Stimulated activated CD8-positive, alpha-beta memory T cell treated with anti-CD3 and anti-CD28 coated beads, Interleukin-15, amount 100 ng/mL, for 4 hours (primary cell): Measurements from ENCODE around the gene FLOT1.

Experiments
- DNase-seq, 2 donors: peaks; one replicate each; pipeline ENCODE4 v3.0.0-alpha.2; 2020; ENCODE audit warnings: low read depth in 2 of 2

Gene FLOT1

DNA sequence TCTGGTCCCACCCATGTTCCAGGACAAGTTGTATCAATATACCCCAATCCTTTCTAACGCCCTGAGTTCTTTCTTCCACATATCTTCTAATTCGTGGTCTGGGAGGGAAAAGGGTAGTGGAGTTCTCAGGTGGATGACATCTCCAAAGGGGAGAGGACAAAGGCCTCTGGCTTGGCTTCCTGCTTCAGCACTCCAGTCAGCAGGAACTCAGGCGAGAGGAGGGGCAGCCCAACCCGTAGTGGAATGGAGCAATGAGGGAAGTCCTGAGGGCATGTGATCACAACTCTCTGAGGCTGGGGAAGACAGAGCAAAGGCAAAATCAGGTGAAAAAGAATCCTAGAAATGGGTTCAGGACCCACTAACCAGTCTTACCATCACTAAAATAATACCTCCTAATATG lies 42.1 kb downstream of the FLOT1 start:
- no peak for DNase-seq

DNA sequence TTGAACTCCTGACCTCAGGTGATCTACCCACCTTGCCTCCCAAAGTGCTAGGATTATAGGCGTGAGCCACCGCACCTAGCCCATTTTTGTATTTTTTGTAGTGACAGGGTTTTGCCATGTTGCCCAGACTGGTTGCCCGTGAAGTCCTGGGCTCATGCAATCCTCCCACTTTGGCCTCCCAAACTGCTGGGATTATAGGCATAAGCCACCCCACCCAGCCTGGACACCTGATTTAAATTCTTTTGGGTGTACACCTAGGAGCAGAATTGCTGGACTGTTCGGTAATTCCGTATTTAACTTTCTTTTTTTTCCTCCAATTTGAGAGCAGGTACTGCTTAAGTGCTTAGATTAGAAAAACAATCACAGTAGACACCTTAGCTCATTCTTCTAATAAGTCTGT lies 46.1 kb downstream of the FLOT1 start:
- DNase-seq: no peak

DNA sequence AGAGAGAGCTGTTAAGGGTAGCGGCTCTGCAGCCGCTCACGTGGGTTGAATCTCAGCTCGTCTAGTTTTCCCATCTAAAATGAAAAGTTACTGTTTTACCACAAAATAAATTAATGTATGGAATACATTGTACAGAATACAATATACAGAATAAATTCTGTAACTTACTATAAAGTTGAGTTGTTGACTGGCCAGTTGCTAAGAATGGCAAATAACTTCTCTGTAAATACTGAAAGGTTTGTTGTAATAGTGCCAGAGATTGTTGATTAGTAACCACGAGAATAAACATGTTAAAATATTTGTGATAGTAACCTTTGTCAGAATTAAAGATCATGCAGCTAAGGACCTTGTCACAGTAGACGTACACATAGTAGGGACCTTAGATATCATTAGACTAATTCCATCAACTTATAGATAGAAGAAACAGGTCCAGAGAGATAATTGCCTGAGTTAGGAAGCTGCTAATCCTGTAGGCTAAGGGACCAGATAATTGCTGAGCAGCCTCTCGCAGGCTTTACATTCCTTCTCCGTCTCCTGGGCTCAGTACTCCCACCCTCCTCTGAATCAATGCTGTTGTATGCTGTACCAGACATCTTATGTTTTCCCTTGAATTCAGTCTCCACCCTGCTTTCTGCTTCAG lies 51.2 kb downstream of the FLOT1 start:
- no peak for DNase-seq

DNA sequence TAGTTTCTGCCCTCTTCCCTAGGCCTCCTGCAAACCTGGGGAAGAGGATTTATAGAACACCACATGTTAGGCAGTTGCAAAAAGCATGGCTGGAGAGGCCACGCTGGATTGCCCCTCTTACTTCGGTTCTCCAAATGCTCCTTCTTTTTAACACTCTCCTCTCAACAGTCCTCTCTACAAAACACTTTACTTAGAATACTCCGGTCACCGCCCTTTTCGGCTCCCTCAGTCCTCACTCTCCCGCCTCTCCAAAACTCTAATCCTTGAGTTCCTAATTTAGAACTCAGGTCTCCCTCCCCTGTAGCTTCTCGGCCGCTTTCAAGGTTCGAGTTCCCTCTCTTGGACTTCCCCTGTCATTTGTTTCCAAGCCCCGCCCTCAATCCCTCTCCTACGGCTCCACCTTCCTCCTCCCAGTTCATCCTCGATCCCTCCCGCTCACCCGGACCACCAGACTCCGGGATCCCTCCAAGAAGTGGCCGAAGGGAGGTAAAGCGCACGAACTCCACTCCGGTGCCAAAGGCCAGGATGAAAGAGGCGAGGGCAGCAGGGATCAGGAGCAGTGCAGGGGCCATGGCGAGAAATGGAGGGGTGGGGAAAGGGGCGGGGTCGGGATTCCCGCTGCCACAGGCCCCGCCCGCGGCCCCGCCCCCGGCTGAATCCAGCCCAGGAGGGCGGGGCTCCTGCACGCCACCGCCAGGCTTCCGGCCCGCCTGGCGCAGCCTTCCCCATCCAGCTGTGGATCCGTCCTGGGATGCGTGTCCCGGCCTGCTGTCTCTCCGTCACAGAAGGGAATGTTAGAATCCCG lies 51.9 kb downstream of the FLOT1 start, which contains the start of gene NRM:
TSS of gene NRM (minus strand) at position 582 of the 805 bp plus-strand sequence. CDS start at position 572, 10 bp downstream.
- peak; percentile 36 to 47 for DNase-seq

DNA sequence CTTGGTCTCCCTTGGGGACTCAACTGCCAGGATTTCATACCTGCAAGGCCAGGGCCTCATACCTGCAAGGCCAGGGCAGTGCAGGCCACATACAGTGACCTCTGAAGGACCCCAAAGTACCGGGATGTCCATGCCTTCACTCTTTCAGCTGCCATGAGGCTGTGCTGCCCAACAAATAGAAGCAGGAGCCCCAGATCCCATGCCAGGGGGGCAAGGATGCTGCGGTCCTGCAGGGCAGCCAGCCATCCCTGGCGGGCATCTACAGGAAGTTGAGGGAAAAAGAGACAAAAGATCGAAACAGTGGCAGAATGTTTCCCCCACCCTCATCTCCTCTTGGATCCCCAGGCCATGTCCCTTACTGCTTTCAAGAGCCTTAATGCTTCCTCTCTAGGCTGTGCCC lies 52.5 kb downstream of the FLOT1 start:
- no peak for DNase-seq

DNA sequence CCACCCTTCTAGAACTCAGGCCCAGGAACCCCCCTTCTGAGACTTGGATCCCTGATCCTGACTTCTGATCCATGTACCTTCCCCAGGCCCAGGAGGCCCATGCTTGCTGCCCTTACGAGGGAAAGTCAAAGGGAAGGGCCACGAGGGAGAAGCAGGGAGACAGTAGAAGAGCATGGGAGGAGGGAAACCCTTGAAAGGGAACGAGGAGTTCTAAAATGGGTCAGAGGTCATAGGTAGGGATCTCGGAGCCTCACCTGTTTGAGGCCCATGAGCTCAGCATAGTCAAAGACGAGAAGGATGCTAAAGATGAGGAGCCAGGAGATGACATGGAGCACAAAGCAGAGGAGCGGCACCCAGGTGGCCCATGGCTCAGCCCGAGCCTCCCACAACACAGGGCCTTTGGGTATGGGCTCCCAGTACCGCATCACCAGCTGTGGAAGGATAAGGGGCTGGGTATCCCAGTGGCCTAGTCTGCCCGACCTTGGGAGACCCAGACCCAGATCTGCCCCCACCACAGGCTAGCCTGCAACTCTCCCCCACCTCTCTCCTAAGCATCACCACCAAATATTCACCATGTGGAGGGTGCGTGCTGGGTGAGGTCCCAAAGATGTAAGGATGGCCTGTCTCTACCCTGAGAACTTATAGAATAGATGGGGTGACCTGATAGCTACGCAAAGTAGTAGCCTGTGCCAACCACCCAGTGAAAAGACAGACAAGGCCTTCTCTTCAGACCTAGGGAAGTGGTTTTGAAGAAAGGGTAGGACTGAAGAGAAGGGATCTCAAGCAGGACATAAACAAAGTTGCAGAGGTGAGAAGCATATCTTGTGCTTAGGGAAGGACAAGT lies 53.2 kb downstream of the FLOT1 start:
- no peak for DNase-seq

DNA sequence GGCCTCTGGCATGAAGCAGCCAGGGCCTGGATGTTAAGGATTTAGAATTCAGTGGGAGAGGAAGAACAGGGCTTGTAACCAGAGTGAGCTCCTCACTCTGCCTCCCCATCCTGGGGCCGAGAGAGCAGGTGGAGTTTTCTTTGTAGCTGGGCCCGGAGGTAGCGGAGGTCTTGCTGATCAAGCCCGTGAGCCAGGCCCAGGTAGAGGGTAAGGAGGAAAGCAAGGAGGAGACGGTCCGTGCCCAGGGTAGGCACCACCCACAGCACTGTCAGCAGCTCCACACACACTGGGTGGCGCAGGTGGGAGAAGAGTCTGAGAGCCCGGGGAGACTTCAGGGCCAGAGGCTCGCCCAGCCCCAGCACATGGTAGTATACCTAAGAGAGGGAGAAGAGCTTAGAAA lies 53.9 kb downstream of the FLOT1 start:
- no peak for DNase-seq

DNA sequence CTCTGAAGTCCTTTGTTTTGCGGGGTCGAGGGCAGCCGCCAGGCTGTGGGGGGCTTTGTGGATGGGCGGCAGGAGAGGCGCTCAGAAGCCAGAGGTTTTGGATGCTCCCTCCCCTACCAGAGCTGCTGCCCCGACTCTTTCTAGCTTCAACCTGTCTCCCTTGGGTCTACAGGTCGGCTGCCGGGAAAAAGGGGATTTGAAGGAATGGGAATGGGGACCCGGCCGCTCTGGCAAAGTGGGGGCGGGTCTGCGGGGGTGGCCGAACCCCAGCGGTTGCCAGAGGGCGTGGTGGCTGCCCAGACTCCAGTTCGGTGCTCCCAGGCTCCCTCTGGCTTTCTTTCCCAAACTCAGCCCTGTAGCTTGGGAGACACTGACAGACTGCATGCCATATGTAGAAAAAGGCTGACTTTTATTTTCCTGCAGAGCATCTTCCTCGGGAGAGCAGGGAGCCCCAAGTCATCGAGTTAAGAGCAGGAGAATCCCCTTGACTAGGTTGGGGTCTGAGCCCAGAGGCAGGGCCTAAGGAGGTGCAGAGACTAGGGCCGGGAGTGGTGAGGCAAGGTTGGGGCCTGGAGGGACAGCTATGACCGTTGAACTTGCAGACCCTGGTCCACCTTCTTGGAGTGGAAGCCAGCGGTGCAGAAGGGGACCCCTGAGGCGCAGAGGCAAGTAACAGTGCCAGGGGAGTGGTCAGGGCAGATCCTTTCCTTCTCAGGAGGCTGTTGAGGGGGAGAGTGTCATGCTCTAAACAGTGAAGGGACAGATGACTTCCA lies 54.6 kb downstream of the FLOT1 start:
- no peak for DNase-seq

DNA sequence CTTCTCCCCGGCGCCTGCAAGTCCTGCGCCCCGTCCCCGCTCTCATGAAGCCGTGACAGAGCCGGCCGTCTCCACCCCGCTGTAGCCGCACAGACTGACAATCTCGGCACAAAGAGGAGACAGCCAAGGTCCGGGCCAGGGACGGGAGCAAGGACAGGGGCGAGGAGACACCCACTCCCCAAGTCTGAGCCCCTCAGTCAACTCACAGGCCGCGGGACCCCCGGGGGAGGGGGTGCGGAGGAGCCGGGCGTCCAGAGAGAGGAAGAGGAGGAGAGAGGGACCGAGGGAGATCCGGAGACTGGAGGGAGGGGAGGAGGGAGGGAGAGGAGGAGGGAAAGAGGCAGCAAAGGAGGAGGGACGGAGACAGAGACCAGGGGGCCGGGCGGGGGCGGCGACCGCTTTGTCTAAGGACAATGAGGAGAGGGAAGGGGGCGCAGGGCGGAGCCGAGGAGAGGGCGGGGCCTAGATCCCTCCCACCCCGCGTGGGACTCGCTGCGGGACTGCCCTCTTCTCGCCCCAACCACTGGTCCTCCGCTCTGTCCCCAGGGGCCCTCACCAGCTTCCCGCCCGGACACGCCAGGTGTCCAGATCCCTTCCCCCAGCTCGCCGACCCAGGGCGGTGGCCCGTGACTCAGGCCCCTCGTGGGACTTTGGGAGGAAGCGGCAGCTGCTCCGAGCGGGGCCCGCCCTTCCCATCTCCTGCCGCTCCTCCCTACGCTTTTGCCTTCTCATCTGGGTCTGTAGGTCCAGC lies 55.4 kb downstream of the FLOT1 start:
- peak; percentile 64 to 66 for DNase-seq

DNA sequence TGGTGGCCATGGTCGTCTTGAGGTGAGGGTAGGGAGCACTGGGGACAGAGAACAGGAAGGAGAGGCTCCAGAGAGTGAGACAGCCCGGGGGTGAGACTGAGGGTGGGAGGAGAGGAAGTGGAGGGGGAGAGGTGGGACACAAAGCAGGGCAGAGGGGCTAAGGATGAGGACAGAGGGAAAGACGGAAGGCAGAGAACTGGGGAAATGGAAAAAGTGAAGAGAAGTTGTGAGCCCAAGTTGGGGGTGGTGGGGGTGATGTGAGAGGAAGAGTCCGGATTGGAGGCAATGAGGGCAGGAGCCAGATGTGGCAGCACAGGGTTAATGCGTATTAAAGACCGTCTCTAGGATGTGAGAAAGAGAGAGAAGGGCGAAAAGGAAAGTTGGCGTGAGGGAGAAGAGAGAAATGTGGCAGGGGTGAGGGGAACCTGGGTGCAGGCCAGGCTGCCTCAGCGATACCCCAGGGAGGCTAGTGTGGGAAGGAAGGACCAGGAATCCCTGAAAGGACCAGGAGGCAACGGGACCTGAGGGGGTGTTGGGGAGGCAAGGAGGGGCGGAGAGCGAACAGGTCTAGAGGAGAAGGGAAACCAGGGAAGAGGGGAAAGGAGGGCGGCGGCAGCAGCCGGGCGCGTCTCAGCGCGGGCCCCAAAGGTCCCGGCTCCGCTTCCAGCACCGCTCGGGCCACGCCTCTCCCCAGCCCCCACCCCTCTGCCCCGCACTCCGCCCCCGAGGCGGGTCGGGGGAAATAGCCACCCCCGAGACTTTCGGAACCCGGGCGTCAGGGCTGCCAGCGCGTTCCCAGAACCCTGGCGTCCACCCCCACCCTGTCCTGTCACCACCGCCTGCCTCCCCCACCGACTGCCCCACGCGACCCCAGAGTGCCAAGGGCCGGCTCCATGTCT lies 56.2 kb downstream of the FLOT1 start, which contains the start of gene PPP1R18:
TSS of gene PPP1R18 (minus strand) at position 637 of the 899 bp plus-strand sequence. CDS start at position 10, 627 bp downstream.
- peak; percentile 76 to 78 for DNase-seq

DNA sequence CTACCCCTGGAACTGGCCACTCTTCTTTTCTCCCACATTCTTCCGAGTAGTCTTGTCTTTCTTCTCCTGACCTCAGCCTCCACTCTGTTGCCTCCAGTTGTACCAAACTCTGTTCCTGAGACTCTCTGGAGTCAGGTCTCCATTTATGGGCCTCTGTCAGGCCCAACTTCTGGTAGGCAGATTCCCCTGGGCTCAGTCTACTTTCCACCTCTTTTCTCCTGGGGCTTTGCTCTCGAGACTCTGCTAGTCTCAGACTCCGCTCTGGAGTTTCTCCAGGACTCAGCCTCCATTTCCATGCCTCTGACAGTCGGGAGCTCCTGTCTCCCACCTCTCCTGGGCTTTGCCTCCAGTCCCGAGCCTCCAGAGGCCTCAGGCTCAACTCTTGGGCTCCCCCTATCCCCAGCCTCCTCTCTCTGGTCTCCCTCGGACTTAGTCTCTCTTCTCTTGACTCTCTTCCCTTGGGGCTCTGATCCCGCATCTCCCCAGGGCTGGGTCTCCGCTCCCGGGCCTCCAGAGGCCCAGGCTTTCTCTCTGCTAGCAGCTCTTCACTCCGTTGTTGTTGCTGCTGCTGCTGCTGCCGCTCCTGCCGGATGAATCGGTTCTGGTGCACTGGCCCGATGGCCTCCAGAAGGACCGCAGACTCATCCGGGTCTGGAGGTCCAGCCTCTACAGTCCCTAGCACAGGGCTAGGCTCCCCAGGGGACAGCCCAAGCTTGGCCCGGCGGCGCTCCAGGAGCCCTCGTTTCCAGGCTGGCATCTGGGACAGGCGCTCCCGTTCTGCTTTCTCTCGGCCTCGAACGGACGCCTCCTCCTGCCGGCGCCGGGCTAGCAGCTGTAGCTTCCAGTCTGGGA lies 57.1 kb downstream of the FLOT1 start:
- DNase-seq: no peak

DNA sequence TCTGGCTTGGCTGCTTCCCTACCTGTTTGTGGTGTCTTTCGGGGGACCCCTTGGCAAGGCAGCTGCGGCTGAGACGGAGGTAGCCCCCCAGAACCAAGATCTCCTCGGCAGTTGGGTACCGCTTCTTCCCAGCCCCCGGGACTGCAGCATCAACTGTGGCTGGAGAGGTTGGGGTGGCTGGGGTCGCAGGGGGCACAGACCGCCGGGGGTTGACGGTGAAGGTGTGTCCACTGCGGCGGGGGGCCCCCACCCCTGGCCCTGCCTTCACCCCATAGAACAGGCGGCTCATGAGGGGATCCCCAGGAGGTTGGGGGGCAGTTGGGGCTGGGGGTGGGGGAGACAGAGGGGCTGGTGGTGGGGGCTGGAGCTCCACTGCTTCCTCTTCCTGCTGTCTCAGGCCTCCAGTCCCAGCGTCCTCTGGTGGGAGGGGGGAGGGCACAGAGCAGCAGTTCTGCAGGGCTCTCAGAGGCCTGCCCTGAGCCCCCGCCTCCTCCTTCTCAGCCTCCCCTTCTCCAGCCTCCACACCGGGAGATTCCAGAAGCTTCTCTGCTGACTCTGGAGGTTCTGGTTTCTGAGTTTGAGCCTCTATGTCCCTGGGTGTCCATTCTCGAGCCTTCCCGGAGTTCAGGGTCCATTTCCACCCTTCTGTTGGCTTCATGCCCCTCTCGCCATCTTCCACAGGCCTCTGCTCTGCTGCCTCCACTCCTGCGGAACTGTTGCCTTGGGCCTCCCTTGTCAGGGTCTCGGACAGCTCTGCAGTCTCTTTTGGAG lies 57.9 kb downstream of the FLOT1 start:
- no peak for DNase-seq

DNA sequence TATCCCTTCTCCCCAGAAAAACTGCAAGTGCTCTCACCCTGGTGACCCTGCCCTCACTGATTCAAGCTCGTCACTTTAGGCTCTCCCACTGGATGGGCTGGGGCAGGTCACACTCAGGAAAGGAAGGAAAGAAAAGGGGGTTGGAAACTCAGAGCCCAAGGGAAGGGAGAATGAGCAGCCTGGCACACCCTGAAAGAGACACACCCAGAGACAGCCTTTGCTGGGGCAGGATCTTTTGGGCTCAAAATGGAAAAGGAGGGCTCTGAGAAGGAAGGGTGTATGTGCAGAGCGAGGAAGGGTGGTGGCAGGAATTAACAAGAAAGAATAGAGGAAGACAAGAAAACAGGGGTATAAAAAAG lies 58.5 kb downstream of the FLOT1 start:
- DNase-seq: no peak

DNA sequence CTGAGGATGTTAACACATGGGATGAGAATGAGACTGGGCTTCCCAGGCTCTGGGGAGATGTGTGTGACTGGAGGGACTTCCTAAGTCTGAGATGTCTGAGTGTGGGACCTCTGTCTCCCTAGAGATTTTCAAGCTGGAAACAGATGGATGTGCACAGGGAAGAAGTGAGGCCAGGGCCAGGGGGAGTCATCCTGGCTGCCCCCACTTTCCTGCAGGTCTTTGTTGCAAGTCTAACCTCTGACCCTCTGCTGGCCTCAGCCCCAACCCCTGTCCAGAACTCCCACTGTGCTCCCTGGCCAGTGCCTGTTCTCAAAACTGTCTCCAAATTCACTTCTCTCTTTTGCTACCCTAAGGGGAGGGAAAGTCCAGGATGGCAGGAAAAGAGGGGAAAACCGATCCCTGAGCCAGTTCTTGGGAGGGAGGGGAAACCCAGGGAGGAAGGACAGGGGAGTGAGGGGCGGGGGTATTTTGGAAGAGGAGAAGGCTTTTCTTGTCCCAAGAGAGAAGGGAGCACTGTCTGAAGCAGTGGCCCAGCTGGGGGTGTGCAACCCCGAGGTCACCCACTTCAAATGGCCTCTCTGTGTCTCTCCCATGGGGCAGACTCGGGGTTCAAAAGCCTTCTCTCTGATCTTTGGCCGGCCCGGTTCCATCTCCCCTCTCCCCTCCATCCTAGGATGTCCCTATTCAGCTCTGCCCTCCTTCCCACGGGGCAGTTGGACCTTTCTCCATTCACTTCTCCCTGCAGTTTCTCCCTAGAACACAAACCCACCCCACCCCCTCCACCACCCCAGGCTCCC lies 59.1 kb downstream of the FLOT1 start:
- no peak for DNase-seq

DNA sequence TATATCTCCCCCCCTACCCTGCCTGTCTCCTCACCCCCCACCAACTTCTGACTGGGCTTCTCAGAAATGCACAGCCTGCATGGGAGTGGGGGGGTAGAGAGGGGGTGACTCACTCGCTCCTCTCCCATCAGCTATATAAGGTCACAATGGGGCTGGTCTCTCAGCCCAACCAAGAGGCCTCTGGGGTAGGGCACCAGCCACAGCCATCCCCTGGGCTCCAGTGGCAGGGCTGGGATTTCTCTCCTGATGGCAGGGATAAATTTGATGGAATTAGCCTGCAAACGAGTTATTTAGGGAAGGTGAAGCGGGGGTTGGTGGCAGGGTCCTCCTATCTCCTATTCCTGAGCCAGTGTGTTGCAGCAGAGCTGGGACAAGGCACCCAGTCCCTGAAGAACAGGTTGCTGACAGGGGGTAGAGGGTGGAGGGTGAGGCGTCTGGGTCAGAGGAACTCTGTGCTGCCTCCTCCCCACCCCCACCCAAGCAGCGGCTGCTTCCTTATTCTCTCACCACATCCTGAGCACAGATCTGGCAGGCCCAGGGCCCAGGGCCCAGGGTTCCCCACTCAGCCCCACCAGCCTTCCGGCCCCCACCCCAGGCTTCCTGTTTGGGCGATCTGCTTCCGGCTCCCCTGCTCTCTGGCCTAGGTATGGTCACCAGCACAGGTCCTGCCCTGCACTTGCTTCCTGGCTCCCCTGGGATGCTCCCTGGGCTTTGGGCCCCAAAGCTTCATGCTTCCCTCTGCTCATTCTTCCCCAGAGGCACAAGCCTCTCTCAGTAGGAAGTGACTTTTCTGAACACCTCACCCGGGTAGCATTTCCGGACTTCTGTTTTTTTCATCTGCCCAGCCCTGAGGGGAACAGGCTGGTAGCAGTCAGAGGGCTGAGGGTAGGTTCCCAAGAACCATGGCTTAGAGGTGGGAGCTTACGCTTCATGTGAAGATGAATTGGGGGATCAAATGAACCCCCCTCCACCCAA lies 60.1 kb downstream of the FLOT1 start:
- peak; percentile 74 to 80 for DNase-seq

DNA sequence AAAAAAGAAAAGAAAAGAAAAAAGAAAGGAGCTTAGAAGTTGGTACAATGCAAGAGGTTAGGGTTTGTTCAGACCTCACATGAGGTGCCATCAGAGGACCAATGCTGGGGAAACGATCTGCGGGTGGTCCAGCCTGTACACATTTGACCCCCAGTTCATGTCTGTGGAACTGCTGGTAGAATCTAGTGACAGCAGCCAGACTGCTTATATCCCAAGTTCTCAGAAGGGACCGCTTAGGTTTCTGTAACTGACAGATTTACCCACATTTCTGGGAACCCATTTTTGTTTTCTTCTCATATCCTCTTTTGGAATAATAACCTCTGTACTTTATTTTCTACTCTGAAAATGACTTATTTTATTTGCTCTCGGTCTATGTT lies 60.7 kb downstream of the FLOT1 start:
- DNase-seq: no peak
